GM19455 (cell line): ENCODE measurements around the gene UBFD1.
A peak's percentile ranks its signal among the peaks of the same experiment; 100 is the strongest.
"Not testable (repeated sequence)": the region's sequence is repeated elsewhere in the genome, so short reads cannot be mapped to it uniquely, and the experiment has no call there.

Experiments used
- ATAC-seq: cut with Tn5 transposase; IDR thresholded peaks from one replicate; pipeline ENCODE4 v1.9.1; 2021; ENCODE audit not compliant: unreplicated experiment

UBFD1 gene

DNA sequence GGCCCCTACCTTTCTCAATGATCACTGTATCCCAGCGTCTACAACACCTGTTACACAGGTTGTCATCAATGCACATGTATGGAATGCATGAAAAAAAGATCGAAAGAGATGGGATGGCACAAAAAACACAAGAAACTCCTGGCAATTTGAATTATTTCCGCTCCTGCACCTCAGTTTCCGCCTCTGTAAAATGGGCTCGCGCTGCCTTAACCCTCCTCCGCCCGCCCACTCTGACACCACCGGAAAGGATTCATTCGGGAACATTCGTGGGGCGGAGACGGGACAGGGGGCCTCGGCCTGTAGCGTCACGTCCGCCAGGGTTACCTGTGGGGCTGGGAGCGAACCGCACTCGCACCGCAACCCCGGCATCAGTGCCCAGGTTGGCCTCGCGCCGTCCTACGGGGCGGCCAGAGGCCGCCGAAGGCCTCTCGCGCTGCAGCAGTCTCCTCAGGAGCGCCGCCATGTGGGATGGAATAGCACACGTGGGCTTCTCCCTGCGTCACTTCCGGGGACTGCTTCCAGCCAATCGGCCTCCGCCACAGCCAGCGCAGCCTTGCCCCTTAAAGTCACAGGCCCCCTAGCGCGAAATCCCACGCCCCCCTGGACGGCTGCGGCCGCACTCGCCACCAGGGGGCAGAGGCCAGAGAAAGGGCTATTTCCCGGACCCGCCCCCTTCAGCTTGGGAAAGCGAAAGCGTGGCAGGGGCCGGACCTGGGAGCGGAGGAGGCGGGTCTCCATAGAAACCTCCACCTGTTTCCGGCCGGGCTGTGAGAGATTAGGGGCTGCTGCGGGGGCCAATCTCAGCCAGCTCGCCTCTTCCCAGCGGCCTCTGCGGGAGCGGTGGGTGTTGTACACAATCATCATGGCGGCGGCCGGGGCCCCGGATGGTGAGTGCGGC is at the start of gene UBFD1, which contains the start of gene EARS2:
UBFD1 (plus strand) TSS at position 847 of the 898 bp plus-strand sequence; CDS start at position 863, 16 bp downstream.
EARS2 (minus strand) TSS at position 470 of the 898 bp plus-strand sequence; CDS start at position 463, 7 bp downstream.
- peak; percentile 90 for ATAC-seq

DNA sequence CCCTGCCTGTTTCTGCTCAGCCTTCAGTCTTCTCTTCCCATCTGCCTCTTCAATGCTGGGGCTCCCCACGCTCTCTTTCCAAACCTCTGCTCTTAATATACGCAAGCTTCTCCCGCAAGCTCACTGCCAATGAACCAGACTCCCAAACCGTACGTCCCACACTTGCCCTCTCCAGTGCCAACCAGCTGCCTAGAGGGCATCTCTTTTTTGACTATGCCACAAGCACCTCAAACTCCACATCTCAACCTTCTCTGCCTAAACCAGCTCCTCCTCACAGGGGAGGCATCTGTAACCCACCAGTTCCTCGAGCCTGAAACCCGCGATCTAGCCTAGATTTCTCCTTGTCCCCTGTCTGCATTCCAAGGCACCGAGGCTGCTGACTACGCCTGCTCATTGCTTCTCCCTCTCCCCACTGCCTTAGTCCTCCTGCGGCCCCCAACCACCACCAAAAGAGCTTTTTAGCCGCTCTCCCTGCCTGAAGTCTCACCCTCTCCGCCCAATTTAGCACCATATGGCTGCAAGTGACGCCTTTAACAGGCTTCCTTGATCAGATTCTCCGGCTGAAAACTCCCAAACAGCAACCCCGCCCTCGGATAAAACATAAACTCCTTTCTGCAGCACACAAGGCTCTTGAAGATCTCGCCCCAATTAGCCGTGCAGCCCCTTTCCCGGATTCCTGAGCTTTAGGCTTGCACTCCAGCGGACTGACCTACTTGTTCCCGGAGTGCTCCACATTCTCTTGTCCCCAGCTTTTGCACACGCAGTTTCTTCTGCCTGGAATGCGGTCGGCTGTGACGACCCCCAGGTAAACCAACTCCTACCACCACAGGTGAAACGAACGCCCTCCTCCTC is 48.7 kb upstream of the UBFD1 start:
- no peak for ATAC-seq

GRCh38 chr16:23509441-23509754 is 48.1 kb upstream of the UBFD1 start:
- no peak for ATAC-seq

DNA sequence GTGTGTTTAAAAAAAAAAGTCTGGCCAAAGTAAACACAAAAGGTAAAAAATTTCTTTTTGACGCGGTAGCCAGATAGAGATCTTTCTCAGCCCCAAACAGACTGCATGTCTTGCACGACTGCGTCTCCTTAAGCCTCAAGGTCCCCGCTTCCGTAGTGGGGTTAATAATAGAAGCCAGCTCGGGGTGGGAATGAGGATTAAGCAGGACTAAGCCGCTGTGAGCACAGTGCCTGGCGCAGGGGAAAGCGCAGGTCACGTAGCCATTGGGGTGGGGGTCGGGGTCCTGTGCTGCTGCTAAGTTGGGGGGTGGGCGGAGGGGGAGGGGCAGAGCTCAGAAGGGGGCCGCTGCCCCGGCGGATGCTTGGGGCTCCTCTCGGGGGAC is 47.8 kb upstream of the UBFD1 start:
- peak; percentile 28 for ATAC-seq

GRCh38 chr16:23510164-23510914 is 47.2 kb upstream of the UBFD1 start, which contains the start of gene GGA2:
GGA2 (minus strand) TSS chr16:23510494; CDS start chr16:23510411, 83 bp downstream.
- ATAC-seq: peak; percentile 68

DNA sequence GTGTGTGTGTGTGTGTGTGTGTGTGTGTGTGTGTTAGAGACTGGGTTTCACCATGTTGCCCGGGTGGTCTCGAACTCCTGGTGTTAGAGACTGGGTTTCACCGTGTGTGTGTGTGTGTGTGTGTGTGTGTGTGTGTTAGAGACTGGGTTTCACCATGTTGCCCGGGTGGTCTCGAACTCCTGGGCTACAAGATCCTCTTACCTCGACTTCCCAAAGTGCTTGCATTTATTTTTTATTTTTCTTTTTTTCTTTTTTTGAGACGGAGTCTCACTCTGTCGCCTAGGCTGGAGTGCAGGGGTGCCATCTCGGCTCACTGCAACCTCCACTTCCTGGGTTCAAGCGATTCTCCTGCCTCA is 46.6 kb upstream of the UBFD1 start:
- not testable (repeated sequence) for ATAC-seq

GRCh38 chr16:23511731-23512130 is 45.8 kb upstream of the UBFD1 start:
- ATAC-seq: no peak

GRCh38 chr16:23512168-23512695 is 45.3 kb upstream of the UBFD1 start:
- ATAC-seq: no peak

DNA sequence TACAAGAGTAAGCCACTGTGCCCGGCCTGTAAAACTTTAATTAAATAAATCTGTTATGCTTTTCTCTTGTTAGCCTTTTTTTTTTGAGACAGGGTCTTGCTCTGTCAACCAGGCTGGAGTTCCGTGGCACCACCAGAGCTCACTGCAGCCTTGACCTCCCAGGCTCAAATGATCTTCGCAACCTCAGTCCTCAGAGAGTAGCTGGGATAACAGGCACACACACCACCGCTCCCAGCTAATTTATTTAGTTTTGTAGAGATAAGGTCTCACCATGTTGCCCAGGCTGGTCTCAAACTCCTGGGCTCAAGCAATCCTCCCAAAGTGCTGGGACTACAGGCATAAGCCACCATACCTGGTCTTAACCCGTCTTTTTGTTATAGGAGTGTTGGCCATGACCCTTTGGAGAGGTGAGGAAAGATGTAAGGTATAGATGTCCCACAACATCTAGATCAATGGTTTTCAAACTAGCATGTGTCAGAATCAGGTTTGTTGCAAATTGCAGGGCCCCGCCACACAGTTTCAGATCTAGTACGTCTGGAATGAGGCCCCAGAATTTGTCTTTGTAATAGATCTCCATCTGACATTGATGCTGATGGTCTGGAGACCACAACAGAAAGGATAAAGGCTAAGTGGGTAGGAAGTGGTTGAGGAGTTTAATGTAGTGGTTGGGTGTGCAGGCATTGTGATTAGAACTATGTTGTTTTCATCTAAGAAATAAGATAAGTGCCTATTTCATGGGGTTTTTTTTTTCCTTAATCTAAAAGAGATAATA is 43.0 kb upstream of the UBFD1 start:
- ATAC-seq: no peak

DNA sequence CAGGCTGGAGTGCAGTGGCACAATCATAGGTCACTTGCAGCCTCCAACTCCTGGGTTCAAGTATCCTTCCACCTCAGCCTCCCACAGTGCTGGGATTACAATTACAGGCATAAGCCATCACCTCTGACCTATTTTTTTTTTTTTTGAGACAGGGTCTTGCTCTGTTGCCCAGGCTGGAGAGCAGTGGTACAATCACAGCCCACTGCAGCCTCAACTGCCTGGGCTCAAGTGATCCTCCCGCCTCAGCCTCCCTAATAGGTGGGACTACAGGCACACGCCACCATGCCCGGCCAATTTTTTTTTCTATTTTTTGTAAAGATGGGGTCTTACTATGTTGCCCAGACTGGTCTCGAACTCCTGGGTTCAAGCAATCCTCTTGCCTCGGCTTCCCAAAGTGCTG is 41.6 kb upstream of the UBFD1 start:
- no peak for ATAC-seq

DNA sequence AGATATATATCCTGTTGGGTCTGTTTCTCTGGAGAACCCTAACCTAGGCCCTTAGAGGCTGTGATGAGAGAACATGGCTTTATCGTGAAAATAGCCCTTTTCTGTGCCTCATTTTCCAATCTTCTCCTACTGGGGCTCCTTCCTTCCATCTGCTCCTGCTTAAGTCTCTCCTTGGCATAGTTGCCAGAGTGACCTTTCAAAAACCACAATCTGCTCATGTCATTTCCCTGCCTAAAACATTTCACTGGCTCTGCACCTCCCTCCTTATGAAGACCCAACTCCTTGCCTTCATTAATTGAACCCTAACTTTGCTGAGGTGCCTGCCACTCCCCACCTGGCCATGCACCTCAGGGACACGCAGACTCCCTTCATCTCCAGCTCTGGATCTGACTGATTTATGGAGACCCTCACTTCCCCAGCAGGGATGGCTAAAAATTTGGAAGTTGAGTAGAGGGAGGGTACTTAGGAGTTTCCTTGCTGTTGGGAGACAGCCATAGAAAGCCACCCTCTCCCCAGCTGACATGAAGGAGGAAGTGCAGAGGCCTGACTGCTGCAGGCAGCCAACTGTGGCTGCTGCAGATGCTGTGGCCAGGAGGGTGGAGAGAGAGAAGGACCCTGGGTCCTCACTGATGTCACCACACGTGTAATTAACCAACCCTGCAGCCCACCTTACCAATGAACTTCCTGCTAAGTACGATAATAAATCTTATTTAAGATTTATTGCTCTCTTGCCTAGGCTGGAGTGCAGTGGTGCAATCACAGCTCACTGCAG is 41.0 kb upstream of the UBFD1 start:
- ATAC-seq: no peak

DNA sequence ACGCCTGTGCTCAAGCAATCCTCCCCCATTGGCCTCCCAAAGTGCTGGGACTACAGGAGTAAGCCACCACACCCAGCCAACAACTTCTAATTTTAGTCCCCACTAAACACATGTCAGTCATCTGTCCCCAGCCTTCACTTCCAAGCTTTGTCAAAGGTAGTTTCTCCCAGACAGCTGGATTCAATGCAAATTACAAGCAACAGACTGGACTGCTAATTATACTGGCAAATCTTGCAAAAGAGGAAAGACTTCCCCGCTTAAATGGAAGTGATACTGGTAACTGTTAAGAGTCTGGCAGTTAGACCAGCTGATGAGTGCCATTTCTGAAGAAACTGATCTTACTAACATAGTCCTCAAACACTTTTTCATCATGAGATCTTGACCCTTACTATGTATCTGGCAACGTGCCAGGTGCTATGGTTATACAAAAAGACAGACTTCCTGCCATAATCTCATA is 39.1 kb upstream of the UBFD1 start:
- ATAC-seq: peak; percentile 63

- ATAC-seq: no peak
Observed at GRCh38 chr16:23519282-23519681, 38.2 kb upstream of the UBFD1 start.

DNA sequence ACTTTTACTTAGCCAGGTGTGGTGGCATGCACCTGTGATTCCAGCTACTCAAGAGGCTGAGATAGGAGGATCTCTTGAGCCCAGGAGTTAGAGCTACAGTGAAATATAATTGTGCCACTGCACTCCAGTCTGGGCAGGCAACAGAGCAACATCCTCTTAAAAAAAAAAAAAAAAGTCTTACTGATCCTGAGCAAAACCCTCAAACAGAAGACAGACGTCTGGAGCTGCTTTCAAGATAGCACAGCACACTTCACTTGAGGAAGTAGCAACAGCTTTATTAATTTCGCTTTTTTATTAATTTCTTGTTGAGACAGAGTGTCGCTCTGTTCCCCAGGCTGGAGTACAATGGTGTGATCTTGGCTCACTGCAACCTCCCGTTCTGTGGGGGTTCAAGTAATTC is 37.0 kb upstream of the UBFD1 start:
- ATAC-seq: no peak

DNA sequence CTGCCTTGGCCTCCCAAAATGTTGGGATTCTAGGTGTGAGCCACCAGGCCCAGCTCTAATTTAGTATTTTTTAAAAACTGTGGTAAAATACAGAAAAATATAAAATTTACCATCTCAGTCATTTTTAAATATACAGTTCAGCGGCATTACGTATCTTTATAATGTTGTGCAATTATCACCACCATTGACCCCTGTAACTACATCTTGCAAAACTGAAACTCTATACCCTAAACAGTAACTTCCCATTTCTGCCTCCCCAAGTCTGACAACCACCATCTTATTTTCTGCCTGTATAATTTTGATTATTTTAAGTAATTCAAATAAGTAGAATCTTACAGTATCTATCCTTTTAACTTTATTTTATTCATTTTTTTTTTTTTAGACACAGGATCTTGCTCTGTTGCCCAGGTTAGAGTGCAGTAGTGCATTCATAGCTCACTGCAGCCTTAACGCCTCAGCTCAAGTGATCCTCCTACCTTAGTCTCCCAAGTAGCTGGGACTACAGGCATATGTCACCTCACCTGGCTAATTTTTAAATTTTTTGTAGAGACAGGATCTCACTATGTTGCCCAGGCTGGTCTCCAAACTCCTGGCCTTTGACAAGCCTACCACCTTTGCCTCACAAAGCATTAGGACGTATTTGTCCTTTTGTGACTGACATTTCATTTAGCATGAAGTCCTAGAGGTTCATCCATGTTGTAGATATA is 36.3 kb upstream of the UBFD1 start:
- ATAC-seq: no peak

DNA sequence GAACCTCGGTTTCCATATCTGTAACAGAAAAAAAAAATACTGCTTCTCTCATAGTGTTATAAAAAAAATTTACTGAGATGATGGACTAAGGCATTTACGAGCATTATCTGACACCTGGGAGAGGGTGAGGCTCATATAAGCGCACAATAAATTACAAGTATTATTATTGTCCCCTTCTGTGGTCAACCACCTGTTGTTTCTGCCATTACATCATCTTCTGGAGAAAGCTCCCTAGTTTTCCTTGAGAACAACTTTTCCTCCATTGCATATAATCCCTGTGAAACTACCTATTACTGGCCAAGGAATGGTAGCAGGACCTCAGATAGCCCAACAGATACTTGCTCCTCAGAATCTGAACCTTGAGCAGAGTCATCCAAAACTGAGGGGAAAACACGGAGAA is 35.6 kb upstream of the UBFD1 start:
- no peak for ATAC-seq

GRCh38 chr16:23523321-23523720 is 34.2 kb upstream of the UBFD1 start:
- ATAC-seq: no peak

DNA sequence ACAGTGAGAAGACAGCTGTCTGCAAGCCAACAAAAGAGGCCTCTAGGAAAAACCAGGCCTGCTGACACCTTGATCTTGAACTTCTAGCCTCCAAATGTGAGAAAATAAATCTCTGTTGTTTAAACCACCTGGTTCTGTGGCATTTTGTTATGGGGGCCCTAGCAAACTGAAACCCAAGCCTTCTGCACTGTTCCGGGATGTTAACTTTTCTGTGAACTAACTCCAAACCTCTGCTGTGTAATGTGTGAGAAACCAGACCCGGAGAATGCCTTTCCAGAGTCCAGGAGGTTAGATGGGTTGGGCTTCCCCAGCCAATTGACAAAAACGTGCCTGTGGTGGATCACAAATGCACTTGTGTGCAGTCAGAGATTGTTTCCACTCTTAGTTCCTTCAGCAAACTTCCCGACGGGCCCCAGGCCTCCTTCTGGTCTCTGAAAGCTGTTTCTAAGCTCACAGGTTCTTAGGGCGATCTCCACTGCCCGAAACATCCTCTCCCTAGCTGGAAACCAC is 33.6 kb upstream of the UBFD1 start:
- no peak for ATAC-seq

DNA sequence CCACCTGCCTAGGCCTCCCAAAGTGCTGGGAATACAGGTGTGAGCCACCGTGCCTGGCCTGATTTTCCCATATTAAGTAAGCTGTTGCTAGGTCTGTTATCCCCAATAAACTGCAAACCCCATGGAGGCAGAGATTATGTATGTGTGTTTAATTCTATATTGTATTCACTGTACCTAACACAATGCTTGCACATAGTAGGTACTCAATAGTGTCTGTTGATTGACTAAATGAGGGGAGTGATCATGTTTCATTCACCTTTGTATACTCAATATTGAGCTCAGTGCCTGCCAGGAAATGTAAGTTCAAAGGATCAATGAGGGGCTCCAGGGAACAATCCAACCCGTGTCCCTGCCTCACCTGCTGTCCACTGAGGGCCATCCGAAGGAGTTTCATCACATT is 32.6 kb upstream of the UBFD1 start:
- no peak for ATAC-seq
